Measurements from ENCODE around the gene SORL1.

The SORL1 gene

GRCh38 chr11:121596195-121597155 is 144.4 kb downstream of the SORL1 start:
- TF ChIP-seq, protein P1, sequence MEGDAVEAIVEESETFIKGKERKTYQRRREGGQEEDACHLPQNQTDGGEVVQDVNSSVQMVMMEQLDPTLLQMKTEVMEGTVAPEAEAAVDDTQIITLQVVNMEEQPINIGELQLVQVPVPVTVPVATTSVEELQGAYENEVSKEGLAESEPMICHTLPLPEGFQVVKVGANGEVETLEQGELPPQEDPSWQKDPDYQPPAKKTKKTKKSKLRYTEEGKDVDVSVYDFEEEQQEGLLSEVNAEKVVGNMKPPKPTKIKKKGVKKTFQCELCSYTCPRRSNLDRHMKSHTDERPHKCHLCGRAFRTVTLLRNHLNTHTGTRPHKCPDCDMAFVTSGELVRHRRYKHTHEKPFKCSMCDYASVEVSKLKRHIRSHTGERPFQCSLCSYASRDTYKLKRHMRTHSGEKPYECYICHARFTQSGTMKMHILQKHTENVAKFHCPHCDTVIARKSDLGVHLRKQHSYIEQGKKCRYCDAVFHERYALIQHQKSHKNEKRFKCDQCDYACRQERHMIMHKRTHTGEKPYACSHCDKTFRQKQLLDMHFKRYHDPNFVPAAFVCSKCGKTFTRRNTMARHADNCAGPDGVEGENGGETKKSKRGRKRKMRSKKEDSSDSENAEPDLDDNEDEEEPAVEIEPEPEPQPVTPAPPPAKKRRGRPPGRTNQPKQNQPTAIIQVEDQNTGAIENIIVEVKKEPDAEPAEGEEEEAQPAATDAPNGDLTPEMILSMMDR (IDR thresholded peaks at IDR 0.05; ENCODE audit: low read depth, low read length, missing control alignments): no peak
- H3K27me3 ChIP-seq (replicated peaks): no peaks in the 10 kb centered on the region
- H3K4me3 ChIP-seq (ENCODE audit: low read depth, low read length): no peak overlapping the region
- no peak for DNase-seq
- H3K36me3 ChIP-seq (replicated peaks): no peaks in the 10 kb centered on the region
- in situ Hi-C loops (cut with HindIII; ENCODE audit: low pct_ligation_motif_present, low sequenced_read_pairs): no loop called here
- no peak overlapping the region for H3K27ac ChIP-seq

DNA sequence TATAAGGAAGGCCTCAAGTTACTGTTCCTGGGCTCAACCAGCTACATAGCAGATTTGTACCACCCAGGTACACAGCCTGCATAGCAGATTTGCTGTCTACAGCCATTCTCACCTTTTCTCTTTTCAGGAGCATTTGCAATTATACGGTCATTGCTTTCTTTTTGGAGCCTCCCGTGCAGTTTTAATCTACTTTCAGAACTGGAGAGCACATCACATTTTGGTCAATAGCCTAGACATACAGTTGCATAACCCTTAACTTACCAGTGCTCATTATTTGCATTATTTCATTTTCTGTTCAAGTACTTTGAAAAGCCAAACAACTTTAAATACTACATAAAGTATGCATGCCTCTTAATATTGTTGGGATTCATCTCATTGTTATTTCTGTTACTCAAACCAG is 151.2 kb downstream of the SORL1 start:
- Histone ChIP-seq H3K27me3 (replicated peaks) (peaks cover 3% of the 10 kb centered on the region), H3K4me3 (ENCODE audit: low read depth, low read length) (no peak overlapping the region), H3K36me3 (replicated peaks) (no peaks in the 10 kb centered on the region), H3K27ac (no peak overlapping the region)
- in situ Hi-C loops (cut with HindIII; ENCODE audit: low pct_ligation_motif_present, low sequenced_read_pairs): no loop called here
- TF ChIP-seq, protein P1 (IDR thresholded peaks at IDR 0.05; ENCODE audit: low read depth, low read length, missing control alignments): no peak
- no peak for DNase-seq

DNA sequence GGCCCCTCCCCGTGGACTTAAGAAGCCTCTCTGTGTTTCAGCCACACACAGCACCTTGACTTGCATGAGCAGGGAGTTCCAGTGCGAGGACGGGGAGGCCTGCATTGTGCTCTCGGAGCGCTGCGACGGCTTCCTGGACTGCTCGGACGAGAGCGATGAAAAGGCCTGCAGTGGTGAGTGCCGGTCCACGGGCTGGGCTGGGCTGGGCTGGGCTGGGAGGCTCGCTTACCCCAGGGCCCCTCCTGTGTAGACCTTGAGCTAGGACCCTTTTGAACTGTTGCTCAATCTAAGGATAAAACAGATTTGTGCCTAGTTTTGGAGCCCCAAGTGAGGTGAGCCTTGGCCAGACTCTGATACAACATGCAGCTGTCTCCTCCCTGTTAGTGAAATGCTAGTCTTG is 152.0 kb downstream of the SORL1 start:
- TF ChIP-seq, protein P1 (IDR thresholded peaks at IDR 0.05; ENCODE audit: low read depth, low read length, missing control alignments): no peak
- H3K27me3 ChIP-seq (replicated peaks): peaks cover 3% of the 10 kb centered on the region
- H3K27ac ChIP-seq: no peak overlapping the region
- in situ Hi-C loops (cut with HindIII; ENCODE audit: low pct_ligation_motif_present, low sequenced_read_pairs): no loop called here
- H3K36me3 ChIP-seq (replicated peaks): no peaks in the 10 kb centered on the region
- H3K4me3 ChIP-seq (ENCODE audit: low read depth, low read length): no peak overlapping the region
- DNase-seq: no peak

DNA sequence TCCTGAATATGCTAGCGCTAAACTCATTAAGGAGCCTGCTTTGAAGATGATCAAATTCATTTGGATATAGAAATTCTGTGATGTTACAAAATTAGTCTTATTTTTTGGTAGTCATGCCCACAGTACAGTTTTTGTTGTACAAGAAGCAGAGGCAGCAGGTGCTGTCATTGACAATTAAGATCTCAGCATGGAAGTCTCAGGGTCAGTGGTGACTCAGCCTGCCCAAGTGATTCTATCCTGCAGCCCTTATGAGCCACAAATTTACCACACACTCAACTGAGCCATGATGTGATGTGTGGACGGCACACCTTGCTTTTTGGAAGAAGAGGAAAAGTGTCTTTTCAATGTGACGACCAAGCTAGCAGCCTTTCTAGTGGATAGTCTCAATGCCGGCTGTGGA is 154.2 kb downstream of the SORL1 start:
- no peak overlapping the region for H3K4me3 ChIP-seq (ENCODE audit: low read depth, low read length)
- no peaks in the 10 kb centered on the region for H3K36me3 ChIP-seq (replicated peaks)
- TF ChIP-seq, protein P1 (IDR thresholded peaks at IDR 0.05; ENCODE audit: low read depth, low read length, missing control alignments): no peak
- in situ Hi-C loops (cut with HindIII; ENCODE audit: low pct_ligation_motif_present, low sequenced_read_pairs): no loop called here
- no peak for DNase-seq
- no peak overlapping the region for H3K27ac ChIP-seq
- H3K27me3 ChIP-seq (replicated peaks): peaks cover 3% of the 10 kb centered on the region

DNA sequence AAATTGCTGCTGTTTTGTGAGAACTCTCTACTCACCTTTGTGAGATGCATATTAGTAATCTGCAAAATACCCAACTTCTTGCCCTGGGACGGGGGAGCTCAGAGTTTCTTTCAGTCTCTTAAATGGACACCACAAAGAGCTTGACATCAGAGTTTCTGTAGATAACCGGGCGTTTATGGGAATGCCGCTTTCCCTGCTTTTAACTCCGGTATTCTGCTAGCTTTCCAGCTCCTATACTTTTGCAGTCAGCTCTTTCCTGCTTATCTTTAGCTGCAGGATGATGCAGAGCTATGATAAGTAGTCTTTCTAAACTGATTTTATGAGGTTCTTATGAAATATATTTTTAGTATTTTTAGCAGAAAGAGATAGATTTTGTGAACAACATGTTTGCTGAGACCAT is 155.2 kb downstream of the SORL1 start:
- TF ChIP-seq, protein P1 (IDR thresholded peaks at IDR 0.05; ENCODE audit: low read depth, low read length, missing control alignments): no peak
- no peak overlapping the region for H3K27ac ChIP-seq
- no peak overlapping the region for H3K4me3 ChIP-seq (ENCODE audit: low read depth, low read length)
- no peaks in the 10 kb centered on the region for H3K36me3 ChIP-seq (replicated peaks)
- in situ Hi-C loops (cut with HindIII; ENCODE audit: low pct_ligation_motif_present, low sequenced_read_pairs): no loop called here
- peaks cover 3% of the 10 kb centered on the region for H3K27me3 ChIP-seq (replicated peaks)
- no peak for DNase-seq

Data from brain microvascular endothelial cell (primary cell).